Effector memory CD4-positive, alpha-beta T cell (primary cell): ENCODE results near the gene FOXC1.

Experiments
- DNase-seq, 3 donors: peaks; one replicate each; pipeline ENCODE4 v3.0.0-alpha.2; 2020
- H3K27ac ChIP-seq: 2 replicates; pipeline ENCODE4 v1.7.0; 2013; ENCODE audit warnings: mild to moderate bottlenecking, low read length, moderate library complexity; ENCODE audit not compliant: insufficient read depth, poor library complexity, severe bottlenecking
- H3K27me3 ChIP-seq: replicated peaks from 2 replicates; pipeline ENCODE4 v1.7.0; 2013; ENCODE audit warnings: mild to moderate bottlenecking, low read length; ENCODE audit not compliant: insufficient read depth, control insufficient read depth, poor library complexity, severe bottlenecking
- H3K36me3 ChIP-seq: 2 replicates; pipeline ENCODE4 v1.7.0; 2013; ENCODE audit warnings: mild to moderate bottlenecking, low read length, moderate library complexity; ENCODE audit not compliant: control insufficient read depth, insufficient read depth
- H3K4me1 ChIP-seq: 2 replicates; pipeline ENCODE4 v1.7.0; 2013; ENCODE audit warnings: low read length, mild to moderate bottlenecking; ENCODE audit not compliant: control insufficient read depth, insufficient read depth, poor library complexity, severe bottlenecking
- H3K4me3 ChIP-seq: 2 replicates; pipeline ENCODE4 v1.7.0; 2013; ENCODE audit warnings: low read length, low read depth, mild to moderate bottlenecking; ENCODE audit not compliant: insufficient read depth, poor library complexity, severe bottlenecking
- H3K9me3 ChIP-seq: 2 replicates; pipeline ENCODE4 v1.7.0; 2013; ENCODE audit warnings: mild to moderate bottlenecking, low read length, moderate library complexity; ENCODE audit not compliant: control insufficient read depth

FOXC1 gene

GRCh38 chr6:1575210-1576041, 34.3 kb upstream of the FOXC1 start:
- Histone ChIP-seq H3K36me3 (no peaks in the 10 kb centered on the region), H3K4me3 (no peak overlapping the region), H3K4me1 (no peaks in the 10 kb centered on the region), H3K27ac (no peak overlapping the region), H3K9me3 (peaks cover 5% of the 10 kb centered on the region), H3K27me3 (no peaks in the 10 kb centered on the region)
- no peak for DNase-seq

- H3K36me3 ChIP-seq: no peaks in the 10 kb centered on the region
- H3K4me3 ChIP-seq: no peak overlapping the region
- no peaks in the 10 kb centered on the region for H3K4me1 ChIP-seq
- H3K27ac ChIP-seq: no peak overlapping the region
- no peaks in the 10 kb centered on the region for H3K27me3 ChIP-seq
- no peak for DNase-seq
- H3K9me3 ChIP-seq: peaks cover under 1% of the 10 kb centered on the region
Measured at GRCh38 chr6:1576166-1576565, 33.5 kb upstream of the FOXC1 start.

GRCh38 chr6:1576711-1577110, 33.0 kb upstream of the FOXC1 start:
- H3K4me1 ChIP-seq: no peaks in the 10 kb centered on the region
- H3K9me3 ChIP-seq: no peaks in the 10 kb centered on the region
- no peak for DNase-seq
- no peaks in the 10 kb centered on the region for H3K36me3 ChIP-seq
- no peak overlapping the region for H3K4me3 ChIP-seq
- no peaks in the 10 kb centered on the region for H3K27me3 ChIP-seq
- H3K27ac ChIP-seq: no peak overlapping the region

GRCh38 chr6:1577146-1577680, 32.5 kb upstream of the FOXC1 start:
- Histone ChIP-seq H3K4me3 (no peak overlapping the region), H3K27ac (no peak overlapping the region), H3K36me3 (no peaks in the 10 kb centered on the region), H3K4me1 (no peaks in the 10 kb centered on the region), H3K27me3 (no peaks in the 10 kb centered on the region), H3K9me3 (no peaks in the 10 kb centered on the region)
- no peak for DNase-seq

GRCh38 chr6:1577896-1578745, 31.6 kb upstream of the FOXC1 start:
- H3K4me3 ChIP-seq: no peak overlapping the region
- H3K36me3 ChIP-seq: no peaks in the 10 kb centered on the region
- no peak for DNase-seq
- H3K27ac ChIP-seq: no peak overlapping the region
- no peaks in the 10 kb centered on the region for H3K9me3 ChIP-seq
- H3K27me3 ChIP-seq: no peaks in the 10 kb centered on the region
- no peaks in the 10 kb centered on the region for H3K4me1 ChIP-seq

- H3K27ac ChIP-seq: no peak overlapping the region
- no peaks in the 10 kb centered on the region for H3K9me3 ChIP-seq
- H3K4me3 ChIP-seq: no peak overlapping the region
- no peak for DNase-seq
- no peaks in the 10 kb centered on the region for H3K27me3 ChIP-seq
- no peaks in the 10 kb centered on the region for H3K36me3 ChIP-seq
- H3K4me1 ChIP-seq: no peaks in the 10 kb centered on the region
Measured at GRCh38 chr6:1579096-1579495, 30.6 kb upstream of the FOXC1 start.

- DNase-seq: no peak
- no peaks in the 10 kb centered on the region for H3K36me3 ChIP-seq
- H3K9me3 ChIP-seq: no peaks in the 10 kb centered on the region
- H3K27me3 ChIP-seq: no peaks in the 10 kb centered on the region
- no peak overlapping the region for H3K27ac ChIP-seq
- H3K4me3 ChIP-seq: no peak overlapping the region
- no peaks in the 10 kb centered on the region for H3K4me1 ChIP-seq
Measured at GRCh38 chr6:1580109-1580508, 29.6 kb upstream of the FOXC1 start.

GRCh38 chr6:1580585-1580984, 29.1 kb upstream of the FOXC1 start:
- no peaks in the 10 kb centered on the region for H3K9me3 ChIP-seq

GRCh38 chr6:1581120-1581991, 28.4 kb upstream of the FOXC1 start:
- DNase-seq: no peak
- Histone ChIP-seq H3K27ac (no peak overlapping the region), H3K9me3 (no peaks in the 10 kb centered on the region), H3K4me1 (no peaks in the 10 kb centered on the region), H3K27me3 (no peaks in the 10 kb centered on the region), H3K36me3 (no peaks in the 10 kb centered on the region), H3K4me3 (no peak overlapping the region)

More at GRCh38 chr6:1580585-1580984, 29.1 kb upstream of the FOXC1 start:
- Histone ChIP-seq H3K4me1 (no peaks in the 10 kb centered on the region), H3K27ac (no peak overlapping the region), H3K27me3 (no peaks in the 10 kb centered on the region), H3K36me3 (no peaks in the 10 kb centered on the region), H3K4me3 (no peak overlapping the region)
- no peak for DNase-seq
